HG03280 (cell line): ENCODE measurements around the gene BACH1.
A peak's percentile ranks its signal among the peaks of the same experiment; 100 is the strongest.
"Not testable (repeated sequence)": the region's sequence is repeated elsewhere in the genome, so short reads cannot be mapped to it uniquely, and the experiment has no call there.

Experiments used
- ATAC-seq: cut with Tn5 transposase; IDR thresholded peaks from one replicate; pipeline ENCODE4 v1.9.1; 2021; ENCODE audit warnings: mild to moderate bottlenecking, moderate library complexity; ENCODE audit not compliant: unreplicated experiment

Gene BACH1

DNA sequence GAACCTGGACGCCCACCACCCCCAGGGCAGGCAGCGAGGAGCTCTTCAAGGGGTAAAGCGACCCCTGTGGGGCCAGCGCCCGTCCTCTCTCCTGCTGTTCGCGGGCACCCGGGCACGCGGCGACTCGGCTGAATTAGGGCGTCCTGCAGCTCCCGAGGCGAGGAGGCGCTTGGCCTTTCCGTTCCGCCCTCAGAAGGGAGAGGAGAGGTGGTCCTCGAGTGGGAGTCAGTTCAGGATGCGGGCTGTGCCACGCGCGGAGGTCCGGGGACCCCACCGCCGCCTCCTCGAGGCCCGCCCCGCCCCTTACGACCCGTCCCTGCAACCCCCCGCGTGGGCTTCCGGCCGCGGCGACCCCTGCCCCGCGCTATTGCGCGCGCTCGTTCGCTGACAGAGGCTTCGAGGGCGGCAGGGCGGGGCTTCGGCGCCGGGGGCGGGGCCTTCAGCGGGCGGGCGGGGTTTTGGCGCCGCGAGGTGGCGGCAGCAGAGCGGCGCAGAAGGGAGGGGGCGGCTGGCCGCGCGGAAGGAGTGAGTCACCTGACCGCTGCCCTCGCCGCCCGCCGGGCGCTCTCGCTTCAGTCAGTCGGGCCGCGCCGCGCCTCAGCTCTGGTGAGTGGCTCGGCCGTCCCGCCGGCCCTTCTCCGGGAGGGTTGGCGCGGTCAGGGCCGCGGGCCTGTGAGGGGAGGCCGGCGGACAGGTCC lies at the start of gene BACH1:
TSS of gene BACH1 (plus strand) at position 575 of the 698 bp plus-strand sequence. CDS start 22,359 bp downstream, outside the sequence.
- peak; percentile 61 for ATAC-seq

DNA sequence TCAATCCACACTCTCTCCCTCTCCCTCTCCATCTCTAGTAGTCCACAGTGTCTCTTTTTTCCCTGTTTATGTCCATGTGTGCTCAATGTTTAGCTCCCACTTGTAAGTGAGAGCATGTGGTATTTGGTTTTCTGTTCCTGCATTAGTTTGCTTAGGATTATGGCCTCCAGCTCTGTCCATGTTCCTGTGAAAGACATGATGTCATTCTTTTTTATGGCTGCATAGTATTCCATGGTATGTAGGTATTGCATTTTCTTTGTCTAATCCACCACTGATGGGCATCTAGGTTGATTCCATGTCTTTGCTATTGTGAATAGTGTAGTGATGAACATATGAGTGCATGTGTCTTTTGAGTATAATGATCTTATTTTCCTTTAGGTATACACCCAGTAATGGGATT lies 49.4 kb upstream of the BACH1 start:
- not testable (repeated sequence) for ATAC-seq

DNA sequence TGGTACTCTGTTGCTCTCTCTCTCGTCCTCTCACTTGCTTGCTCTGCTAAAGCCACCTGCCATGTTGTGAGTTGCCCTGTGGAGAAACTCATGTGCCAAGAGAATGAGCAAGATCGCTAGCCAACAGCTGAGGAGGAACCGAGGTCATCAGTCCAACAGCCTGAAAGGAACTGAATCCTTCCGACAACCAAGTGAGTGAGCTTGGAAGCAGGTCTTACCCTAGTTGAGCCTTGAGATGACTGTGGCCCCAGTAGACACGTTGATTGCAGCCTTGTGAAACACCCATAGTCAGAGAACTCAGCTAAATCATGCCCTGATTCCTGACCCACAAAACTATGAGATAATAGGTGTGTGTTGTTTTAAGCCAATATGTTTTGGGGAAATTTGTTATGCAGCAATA lies 48.1 kb upstream of the BACH1 start:
- no peak for ATAC-seq

DNA sequence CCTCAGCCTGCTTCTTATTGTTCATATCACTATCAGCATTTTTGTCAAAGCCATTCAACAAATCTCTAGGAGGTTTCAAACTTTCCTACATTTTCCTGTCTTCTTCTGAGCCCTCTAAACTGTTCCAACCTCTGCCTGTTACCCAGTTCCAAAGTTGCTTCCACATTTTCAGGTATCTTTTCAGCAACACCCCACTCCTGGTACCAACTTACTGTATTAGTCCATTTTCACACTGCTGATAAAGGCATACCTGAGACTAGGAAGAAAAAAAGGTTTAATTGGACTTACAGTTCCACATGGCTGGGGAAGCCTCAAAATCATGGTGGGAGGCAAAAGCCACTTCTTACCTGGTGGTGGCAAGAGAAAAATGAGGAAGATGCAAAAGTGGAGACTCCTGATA lies 44.9 kb upstream of the BACH1 start:
- not testable (repeated sequence) for ATAC-seq

DNA sequence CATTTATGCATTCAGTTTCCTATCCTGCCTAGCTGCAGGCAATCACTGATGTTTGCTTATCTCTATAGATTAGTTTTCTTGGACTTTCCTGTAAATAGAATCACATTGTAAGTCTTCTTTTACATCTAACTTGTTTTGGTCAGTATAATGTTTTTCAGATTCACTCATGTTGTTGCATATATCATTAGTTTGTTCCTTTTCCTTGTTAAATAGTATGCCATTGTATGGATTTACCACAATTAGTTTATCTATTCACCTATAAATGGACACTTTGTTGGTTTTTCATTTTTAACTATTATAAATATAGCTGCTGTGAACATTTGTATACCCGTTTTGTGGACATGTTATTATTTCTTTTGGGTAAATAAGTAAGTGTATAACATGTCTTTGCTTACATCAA lies 44.2 kb upstream of the BACH1 start:
- no peak for ATAC-seq

DNA sequence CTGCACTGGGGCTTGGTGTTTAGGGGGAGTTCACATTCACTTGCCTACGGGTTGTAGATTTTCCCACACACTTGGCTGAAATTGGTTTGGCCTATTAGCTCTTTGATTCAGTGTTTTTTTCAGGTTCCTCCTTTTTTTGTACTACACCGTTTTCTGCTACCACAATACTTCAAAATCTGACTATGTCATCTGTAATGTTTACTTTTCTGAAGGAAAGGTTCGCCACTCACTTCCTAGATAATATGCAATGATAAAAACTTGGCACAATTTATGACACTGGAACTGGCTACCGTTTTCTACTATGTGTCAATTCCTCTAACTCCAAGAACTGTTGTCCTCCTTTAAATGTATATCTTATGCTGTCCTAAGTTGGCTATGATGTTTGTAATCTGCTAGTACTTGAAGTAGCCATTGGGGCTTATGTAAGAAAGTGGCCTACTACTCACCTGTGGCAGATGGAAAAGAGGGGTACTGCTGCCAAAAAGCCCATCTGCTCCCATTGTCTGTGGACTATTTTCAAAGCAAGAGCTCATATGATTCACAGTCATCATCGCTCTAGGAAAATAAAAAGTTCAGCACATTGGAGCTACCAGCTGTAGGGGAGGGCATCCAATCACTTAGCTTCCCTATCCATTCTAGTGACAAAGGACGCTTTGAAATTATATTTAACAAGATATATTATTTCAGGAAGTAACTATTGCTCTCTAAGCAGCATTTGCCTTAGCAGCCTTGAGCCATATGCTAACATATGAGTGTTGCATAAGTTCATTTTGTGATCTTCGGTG lies 42.4 kb upstream of the BACH1 start:
- no peak for ATAC-seq

DNA sequence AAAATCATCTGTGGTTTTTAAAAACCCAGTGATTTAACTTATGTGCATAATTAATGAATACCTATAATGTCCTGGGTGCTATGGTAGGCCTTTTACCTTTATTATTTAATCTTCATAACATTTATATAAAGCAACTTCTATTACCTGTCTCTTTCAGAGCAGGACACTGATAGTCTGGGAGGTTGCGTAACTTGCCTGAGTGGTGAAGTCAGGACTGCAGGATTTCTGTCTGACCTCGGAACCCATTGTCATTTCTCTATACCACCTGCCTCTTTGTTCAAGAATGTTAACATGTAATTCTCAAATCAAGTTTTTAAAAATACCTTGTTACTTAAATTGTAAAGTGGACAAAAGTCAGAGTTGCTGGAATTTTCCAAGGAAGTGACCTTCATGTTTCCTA lies 41.0 kb upstream of the BACH1 start:
- ATAC-seq, result no peak

DNA sequence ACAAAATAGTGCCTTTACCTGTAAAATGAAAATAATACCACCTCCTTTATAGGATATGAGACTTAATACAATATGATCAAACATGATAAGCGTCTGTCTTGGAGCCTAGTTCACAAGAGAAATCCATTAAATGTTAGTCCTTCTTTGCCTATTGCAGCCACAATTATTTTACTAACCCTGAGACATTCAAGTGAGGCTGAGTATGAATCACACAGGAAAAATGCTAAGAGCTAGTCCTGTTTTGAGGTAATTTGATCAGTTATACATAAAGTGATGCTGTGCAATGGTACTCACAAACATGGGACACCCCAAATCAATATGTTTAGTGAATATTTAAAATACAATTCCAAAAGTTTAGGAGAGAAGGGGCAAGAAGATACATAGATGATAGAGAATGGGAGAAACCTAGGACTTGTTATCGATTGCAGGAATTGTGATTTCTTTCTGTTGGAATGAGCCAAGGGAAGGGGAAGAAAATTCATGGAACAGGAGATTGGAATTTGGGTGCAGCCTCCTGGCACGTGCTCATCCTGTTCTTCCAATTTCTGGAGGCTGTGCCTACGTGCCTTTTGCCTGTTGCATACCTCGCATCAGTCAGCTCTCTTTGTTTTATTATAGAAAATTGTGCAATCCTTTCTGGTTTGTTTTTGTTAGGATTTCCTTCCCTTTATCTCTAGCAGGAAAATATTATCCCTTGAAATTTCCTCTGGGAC lies 39.9 kb upstream of the BACH1 start:
- ATAC-seq, result no peak

DNA sequence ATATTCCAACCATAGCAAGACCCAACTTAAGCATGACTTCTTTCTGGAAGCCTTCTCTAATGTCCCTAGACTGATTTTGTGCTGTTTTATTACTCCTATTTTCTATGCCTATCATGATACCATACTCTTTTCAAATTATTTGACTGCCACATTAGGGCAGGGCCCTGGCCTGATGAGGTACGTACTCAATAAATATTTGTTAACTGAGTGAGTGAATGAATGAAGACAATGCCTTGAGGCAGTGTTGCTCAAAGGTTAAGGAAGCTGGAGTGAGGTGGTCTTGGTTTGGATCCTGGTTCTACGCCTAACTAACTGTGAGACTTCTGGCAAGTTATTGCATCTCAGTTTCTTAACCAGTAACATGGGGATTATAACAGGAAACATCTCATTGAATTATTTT lies 38.3 kb upstream of the BACH1 start:
- no peak for ATAC-seq

DNA sequence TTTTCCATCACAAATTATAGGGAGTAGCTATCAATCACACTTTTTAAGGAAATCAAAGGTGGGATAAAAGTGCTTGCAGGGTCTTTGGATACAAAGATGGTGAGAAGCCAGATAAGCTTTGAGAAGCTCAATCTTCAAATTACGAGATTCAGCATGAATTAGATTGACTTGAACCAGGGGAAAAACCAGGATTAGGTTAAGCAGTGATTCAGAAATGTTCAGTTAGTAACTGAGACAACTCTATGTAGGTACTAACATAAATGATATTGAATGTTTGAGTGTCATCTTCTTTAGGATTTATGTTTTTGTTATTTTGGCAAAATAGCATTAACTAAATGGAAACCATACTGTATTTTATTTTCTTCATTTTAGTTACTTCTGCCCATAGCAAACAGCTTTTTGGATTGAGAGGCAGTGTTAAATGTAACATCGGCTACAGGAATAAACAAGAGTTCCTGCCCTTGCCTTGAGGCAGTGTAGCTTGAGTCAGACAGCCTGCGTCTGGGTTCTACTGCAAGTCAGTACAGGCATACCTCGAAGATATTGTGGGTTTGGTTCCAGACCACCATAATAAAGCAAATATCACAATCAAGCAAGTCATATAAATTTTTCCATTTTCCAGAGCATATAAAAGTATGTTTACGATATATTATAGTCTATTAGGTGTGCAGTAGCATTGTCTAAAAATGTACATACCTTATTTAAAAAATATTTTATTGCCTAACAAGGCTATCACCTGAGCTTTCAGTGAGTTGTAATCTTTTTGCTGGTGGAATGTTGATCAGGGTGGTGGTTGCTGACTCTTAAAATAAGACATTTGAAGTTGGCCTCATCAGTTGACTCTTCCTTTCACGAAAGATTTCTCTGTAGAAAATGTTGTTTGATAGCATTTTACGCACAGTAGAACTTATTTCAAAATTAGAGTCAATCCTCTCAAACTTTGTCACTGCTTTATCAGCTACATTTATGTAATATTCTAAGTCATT lies 36.9 kb upstream of the BACH1 start:
- no peak for ATAC-seq

DNA sequence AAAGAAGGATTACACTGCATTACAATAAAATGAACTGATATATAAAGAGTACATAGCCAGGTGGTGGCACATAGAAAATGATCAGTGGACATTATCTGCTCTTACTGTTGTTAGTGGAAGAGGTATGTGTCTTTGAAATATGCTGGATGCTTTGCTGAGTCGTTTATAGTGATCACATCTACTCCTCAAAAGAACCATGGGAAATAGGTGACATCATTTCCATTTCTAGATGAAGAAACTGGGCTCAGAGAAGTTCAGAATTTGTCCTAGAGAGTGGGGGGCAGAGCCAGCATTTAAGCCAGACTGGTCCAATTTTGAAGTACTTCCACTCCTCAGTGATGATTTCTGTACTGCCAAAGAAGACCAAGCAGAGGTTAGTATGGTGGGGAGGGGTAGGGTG lies 34.0 kb upstream of the BACH1 start:
- ATAC-seq, result no peak

DNA sequence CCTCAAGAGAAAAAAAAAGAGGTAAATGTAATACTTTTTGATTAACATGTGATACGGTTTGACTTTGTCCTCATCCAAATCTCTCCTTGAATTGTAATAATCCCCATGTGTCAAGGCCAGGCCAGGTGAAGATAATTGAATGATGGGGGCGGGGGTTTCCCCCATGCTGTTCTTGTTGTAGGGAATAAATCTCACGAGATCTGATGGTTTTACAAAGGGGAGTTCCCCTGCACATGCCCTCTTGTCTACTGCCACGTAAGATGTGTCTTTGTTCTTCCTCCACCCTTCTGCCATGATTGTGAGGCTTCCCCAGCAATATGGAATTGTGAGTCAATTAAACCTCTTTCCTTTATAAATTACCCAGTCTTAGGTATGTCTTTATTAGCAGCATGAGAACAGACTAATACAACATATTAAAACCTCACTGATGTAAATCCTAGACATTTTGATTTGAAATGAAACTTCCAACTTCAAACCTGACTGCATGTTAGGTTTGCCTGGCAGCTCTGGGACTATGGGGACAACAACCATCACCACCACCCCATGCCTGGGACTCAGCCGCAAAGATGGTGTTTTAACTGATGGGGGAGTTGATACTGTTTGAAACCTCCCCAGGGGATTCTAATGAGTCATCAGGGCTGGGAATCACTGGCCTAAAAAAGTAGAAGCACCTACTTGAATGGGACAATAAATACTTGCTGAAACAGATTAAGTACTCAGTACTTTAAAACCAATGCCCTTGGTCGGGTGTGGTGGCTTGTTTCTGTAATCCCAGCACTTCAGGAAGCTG lies 32.8 kb upstream of the BACH1 start:
- no peak for ATAC-seq

DNA sequence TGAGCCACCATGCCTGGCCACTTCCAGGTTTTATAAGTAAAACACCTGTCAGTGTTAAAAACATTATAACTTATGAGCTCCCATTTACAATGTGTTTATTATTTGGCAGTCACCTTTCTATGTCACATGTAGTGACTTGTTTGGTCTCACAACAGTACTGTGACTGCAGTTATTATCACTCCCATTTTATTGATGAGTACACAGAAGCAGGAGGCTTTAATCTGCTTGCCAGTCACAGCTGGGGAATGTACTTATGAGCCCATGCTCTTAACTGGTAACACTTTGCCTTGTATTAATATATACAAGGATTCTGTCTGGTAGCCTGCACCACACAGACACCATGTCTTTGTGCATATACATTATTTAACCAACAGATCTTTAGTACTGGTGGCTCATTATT lies 31.1 kb upstream of the BACH1 start:
- ATAC-seq, result no peak

DNA sequence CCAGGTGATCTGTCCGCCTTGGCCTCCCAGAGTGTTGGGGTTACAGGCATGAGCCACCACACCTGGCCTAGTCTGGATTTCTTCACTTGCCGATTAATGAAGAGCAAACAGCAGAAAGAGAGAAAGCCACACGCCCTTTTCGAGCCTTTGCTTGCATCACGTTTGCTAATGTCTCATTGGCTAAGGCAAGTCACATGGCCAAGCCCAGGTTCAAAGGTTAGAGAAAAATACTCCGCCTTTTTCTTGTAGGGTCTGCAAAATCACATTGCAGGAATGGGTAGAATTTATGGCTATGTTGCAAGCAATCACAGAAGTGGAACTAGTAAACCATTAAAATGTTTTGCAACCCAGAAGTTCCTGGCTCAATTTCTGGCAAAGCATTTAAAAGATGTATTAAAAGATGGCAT lies 26.8 kb upstream of the BACH1 start:
- no peak for ATAC-seq

DNA sequence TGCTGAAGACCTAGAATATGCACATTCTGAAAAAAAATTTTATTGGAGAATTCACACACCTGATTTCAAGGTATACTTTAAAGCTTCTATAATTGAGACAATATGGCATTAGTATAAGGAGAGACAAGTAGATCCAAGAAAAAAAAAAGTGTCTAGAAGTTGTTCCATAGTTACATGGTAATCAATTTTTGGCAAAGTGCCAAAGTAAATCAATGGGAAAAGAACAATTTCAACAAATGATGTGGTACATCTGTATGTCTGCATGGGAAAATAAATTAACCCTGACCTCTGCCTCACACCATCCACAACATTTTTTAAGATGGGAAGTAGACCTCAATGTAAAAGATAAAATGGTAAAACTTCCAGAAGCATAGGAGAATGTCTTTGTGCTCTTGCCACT lies 21.3 kb upstream of the BACH1 start:
- no peak for ATAC-seq

DNA sequence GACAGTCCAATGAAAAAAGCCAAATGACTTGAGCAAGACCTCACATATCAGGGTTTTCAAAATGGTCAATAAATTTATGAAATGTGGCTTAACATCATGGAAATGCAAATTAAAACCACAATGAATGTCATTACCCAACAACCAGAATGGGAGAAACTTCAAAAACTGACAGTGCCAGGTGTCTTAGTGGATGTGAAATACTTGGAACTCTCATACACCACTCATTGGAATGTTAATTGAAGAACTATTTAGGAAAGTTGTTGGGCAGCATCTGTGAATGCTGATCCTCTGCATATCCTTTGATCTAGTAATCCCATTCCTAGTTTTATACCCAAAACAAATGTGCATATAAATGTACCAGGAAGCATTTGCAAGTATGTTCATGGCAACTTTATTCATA lies 19.2 kb upstream of the BACH1 start:
- no peak for ATAC-seq

DNA sequence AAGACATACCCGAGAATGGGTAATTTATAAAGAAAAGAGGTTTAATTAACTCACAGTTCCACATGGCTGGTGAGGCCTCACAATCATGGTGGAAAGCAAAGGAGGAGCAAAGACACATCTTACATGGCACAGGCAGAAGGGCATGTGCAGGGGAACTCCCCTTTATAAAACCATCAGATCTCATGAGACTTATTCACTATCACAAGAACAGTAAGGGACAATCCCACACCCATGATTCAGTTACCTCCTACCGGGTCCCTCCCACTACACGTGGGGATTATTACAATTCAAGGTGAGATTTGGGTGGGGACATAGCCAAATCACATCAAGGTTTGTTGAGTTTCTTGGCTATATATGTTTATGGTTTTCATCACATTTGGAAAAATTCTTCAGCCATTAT lies 16.9 kb upstream of the BACH1 start:
- not testable (repeated sequence) for ATAC-seq

DNA sequence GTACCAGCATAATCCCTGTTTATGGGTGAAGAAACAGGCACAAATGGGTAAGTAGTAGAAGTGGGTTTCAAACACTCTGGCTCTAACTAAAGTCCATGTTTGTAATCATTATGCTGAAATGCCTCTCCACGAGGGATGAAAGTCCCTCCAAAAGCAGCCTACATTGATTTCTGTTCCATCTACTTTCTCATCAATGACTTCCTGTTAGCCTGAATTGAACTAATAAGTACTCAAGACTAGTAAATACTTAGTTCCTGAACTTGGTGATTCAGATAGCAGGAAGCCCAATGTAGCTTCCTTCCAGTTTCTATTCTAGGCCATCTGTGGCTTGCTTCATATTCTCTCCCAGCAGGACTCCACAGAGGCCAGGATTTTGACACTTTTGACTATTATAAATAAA lies 11.3 kb upstream of the BACH1 start:
- ATAC-seq, result no peak

DNA sequence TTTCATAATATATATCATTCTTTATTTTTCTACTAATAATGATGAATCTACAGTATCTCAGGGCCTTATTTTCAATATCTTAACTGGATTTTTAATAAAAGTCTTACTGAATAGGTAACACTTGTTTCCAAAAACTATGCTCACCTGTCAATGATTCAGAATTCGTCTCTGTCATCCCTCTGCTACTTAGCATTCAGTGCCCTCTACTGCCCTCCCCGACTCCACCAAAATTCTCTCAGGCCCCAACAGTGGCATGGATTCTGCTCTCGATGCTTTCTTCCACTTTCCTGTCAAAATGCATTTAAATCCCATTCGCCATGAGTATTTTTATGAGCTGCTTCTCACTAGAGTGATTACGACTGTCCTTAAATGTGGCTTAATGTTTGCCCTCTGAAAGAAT lies 10.5 kb upstream of the BACH1 start:
- no peak for ATAC-seq

DNA sequence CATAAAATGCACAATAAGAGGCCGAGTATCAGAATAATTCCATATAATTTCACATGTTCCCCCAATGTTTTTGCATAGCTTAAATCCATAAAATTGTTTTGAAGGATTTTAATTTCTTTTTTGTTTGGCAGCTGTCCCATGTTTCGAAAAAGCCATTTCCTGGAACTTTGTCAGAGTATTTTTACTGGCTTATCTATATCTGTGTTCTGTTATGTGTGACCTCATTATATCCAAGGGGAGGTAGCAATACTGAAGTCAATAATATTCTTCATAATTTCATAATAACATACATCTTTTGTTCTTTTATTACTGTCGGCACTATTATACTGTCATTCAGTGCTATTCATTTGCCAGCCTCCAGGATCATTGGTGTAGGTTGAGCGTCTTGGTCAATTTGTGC lies 9.4 kb upstream of the BACH1 start:
- ATAC-seq, result no peak
